OCI-LY1 (cell line): Measurements from ENCODE around the gene RPL32.
A peak's percentile ranks its signal among the peaks of the same experiment; 100 is the strongest.

Experiments used
- H2AFZ ChIP-seq: fragments of 200-600 bp; sonication (generic), shearing (Covaris generic); 2 replicates; pipeline ENCODE4 v1.6.0; 2014; ENCODE audit warnings: antibody characterized with exemption, mild to moderate bottlenecking, low read length
- H3F3A ChIP-seq: fragments of 200-600 bp; sonication (generic), shearing (Covaris generic); 2 replicates; pipeline ENCODE4 v1.6.0; 2014; ENCODE audit warnings: mild to moderate bottlenecking, antibody characterized with exemption, low read length, moderate library complexity; ENCODE audit not compliant: insufficient read depth
- H3K27ac ChIP-seq: fragments of 200-600 bp; sonication (generic); 2 replicates; pipeline ENCODE4 v1.5.1; 2014; ENCODE audit warnings: low read length, mixed run types, mild to moderate bottlenecking, low read depth; ENCODE audit not compliant: poor library complexity, severe bottlenecking
- H3K27me3 ChIP-seq: fragments of 200-600 bp; sonication (generic); 2 replicates; pipeline ENCODE4 v1.6.0; 2014; ENCODE audit warnings: antibody characterized with exemption, mild to moderate bottlenecking, low read length, moderate library complexity; ENCODE audit not compliant: insufficient read depth
- H3K36me3 ChIP-seq: fragments of 200-600 bp; sonication (generic); 2 replicates; pipeline ENCODE4 v1.6.1; 2014; ENCODE audit warnings: mild to moderate bottlenecking, antibody characterized with exemption, low read length, moderate library complexity, mixed read lengths; ENCODE audit not compliant: insufficient read depth
- H3K4me1 ChIP-seq: fragments of 200-600 bp; sonication (generic); 2 replicates; pipeline ENCODE4 v1.5.1; 2014; ENCODE audit warnings: mild to moderate bottlenecking, low read length, moderate library complexity; ENCODE audit not compliant: insufficient read depth, severe bottlenecking
- H3K4me2 ChIP-seq: fragments of 200-600 bp; sonication (generic), shearing (Covaris generic); 2 replicates; pipeline ENCODE4 v1.6.1; 2014; ENCODE audit warnings: low read length
- H3K4me3 ChIP-seq: fragments of 200-600 bp; sonication (generic); 2 replicates; pipeline ENCODE4 v1.5.1; 2014; ENCODE audit warnings: low read length, low read depth, mild to moderate bottlenecking, mixed read lengths; ENCODE audit not compliant: poor library complexity, severe bottlenecking
- H3K79me2 ChIP-seq: fragments of 200-600 bp; shearing (Covaris generic); 2 replicates; pipeline ENCODE4 v1.6.1; 2016; ENCODE audit warnings: mixed run types, low read length, mixed read lengths; ENCODE audit not compliant: insufficient read depth
- H3K9ac ChIP-seq: fragments of 200-600 bp; sonication (generic), shearing (Covaris generic); 2 replicates; pipeline ENCODE4 v1.6.1; 2014; ENCODE audit warnings: mild to moderate bottlenecking, low read length, mixed read lengths
- H3K9me2 ChIP-seq: fragments of 200-600 bp; sonication (generic), shearing (Covaris generic); 2 replicates; pipeline ENCODE4 v1.6.1; 2014; ENCODE audit warnings: low read depth, mild to moderate bottlenecking, low read length, mixed read lengths
- H3K9me3 ChIP-seq: fragments of 200-600 bp; shearing (Covaris generic); 2 replicates; pipeline ENCODE4 v1.6.1; 2014; ENCODE audit warnings: low read length, mixed read lengths
- H4K20me1 ChIP-seq: fragments of 200-600 bp; sonication (generic), shearing (Covaris generic); 2 replicates; pipeline ENCODE4 v1.6.0; 2016; ENCODE audit warnings: mild to moderate bottlenecking, low read length; ENCODE audit not compliant: insufficient read depth
- EZH2 ChIP-seq: fragments of 200-600 bp; sonication (generic), shearing (Covaris generic); IDR thresholded peaks from 2 replicates; pipeline ENCODE4 v1.8.0; 2017; ENCODE audit warnings: borderline replicate concordance, mixed run types, mild to moderate bottlenecking, antibody characterized with exemption, low read length, moderate library complexity, mixed read lengths
- TF ChIP-seq, protein P1 (sequence below): fragments of 200-600 bp; sonication (generic), shearing (Covaris generic); IDR thresholded peaks from 2 replicates; pipeline ENCODE4 v1.5.1; 2017; ENCODE audit warnings: mild to moderate bottlenecking, antibody characterized with exemption, low read length, moderate library complexity, mixed read lengths

Gene RPL32

GRCh38 chr3:12869035-12869621 lies 27.8 kb upstream of the RPL32 start:
- peak overlapping the region; percentile 26; the same call in 1 of the 2 replicates for H3K4me2 ChIP-seq
- H3F3A ChIP-seq, result no peaks in the 10 kb centered on the region
- no peak overlapping the region for H2AFZ ChIP-seq
- no peak overlapping the region for H3K27ac ChIP-seq
- H3K27me3 ChIP-seq, result peaks cover 18% of the 10 kb centered on the region; the same call in 1 of the 2 replicates
- TF ChIP-seq EZH2, result no peak
- no peaks in the 10 kb centered on the region for H4K20me1 ChIP-seq
- H3K9ac ChIP-seq, result no peak overlapping the region
- no peaks in the 10 kb centered on the region for H3K9me2 ChIP-seq
- H3K36me3 ChIP-seq, result no peaks in the 10 kb centered on the region; the same call in 1 of the 2 replicates
- H3K79me2 ChIP-seq, result no peaks in the 10 kb centered on the region
- H3K9me3 ChIP-seq, result 0 out of 2 replicates have a peak, but pooled peaks cover 3% of the 10 kb centered on the region
- peak overlapping the region; percentile 29 for H3K4me3 ChIP-seq
- H3K4me1 ChIP-seq, result no peaks in the 10 kb centered on the region

GRCh38 chr3:12868039-12869034 lies 27.0 kb upstream of the RPL32 start:
- no peaks in the 10 kb centered on the region for H3K9me2 ChIP-seq
- H3K79me2 ChIP-seq, result no peaks in the 10 kb centered on the region
- H3K4me3 ChIP-seq, result peak overlapping the region; percentile 29
- no peaks in the 10 kb centered on the region for H4K20me1 ChIP-seq
- peak overlapping the region; percentile 63 for H3K4me2 ChIP-seq
- H3K27me3 ChIP-seq, result peaks cover 18% of the 10 kb centered on the region; the same call in 1 of the 2 replicates
- no peaks in the 10 kb centered on the region for H3F3A ChIP-seq
- H3K9me3 ChIP-seq, result 0 out of 2 replicates have a peak, but pooled peaks cover 3% of the 10 kb centered on the region
- no peaks in the 10 kb centered on the region for H3K4me1 ChIP-seq
- no peaks in the 10 kb centered on the region; the same call in 1 of the 2 replicates for H3K36me3 ChIP-seq
- H3K9ac ChIP-seq, result no peak overlapping the region
- H2AFZ ChIP-seq, result no peak overlapping the region
- no peak for TF ChIP-seq EZH2
- TF ChIP-seq, protein P1, sequence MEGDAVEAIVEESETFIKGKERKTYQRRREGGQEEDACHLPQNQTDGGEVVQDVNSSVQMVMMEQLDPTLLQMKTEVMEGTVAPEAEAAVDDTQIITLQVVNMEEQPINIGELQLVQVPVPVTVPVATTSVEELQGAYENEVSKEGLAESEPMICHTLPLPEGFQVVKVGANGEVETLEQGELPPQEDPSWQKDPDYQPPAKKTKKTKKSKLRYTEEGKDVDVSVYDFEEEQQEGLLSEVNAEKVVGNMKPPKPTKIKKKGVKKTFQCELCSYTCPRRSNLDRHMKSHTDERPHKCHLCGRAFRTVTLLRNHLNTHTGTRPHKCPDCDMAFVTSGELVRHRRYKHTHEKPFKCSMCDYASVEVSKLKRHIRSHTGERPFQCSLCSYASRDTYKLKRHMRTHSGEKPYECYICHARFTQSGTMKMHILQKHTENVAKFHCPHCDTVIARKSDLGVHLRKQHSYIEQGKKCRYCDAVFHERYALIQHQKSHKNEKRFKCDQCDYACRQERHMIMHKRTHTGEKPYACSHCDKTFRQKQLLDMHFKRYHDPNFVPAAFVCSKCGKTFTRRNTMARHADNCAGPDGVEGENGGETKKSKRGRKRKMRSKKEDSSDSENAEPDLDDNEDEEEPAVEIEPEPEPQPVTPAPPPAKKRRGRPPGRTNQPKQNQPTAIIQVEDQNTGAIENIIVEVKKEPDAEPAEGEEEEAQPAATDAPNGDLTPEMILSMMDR, result peak; percentile 82
- no peak overlapping the region for H3K27ac ChIP-seq

DNA sequence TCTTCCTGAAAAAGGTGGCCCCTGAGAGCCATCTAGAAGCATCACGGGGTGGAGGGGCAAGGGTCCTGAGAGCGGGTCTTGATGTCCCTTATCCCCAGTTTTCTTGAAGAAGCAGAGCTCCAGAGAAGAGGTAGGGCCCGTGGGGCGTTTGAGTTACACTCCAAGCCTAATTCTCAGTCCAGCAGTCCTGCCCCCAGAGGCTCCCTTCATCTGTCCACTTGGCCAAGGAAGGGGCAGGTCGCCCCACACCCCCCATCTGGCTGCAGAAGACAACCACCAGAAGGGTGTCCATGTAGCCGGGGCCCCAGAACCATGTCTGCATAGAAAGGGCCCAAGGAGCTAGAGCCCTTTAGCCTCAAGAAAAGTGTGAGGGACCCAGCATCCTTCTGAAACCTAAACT lies 25.5 kb upstream of the RPL32 start:
- Histone ChIP-seq H3K4me1 (no peaks in the 10 kb centered on the region), H4K20me1 (no peaks in the 10 kb centered on the region), H3K4me3 (no peak overlapping the region), H3K9me2 (no peaks in the 10 kb centered on the region), H3K9me3 (0 out of 2 replicates have a peak, but pooled peaks cover 3% of the 10 kb centered on the region), H3K4me2 (no peak overlapping the region), H2AFZ (no peak overlapping the region), H3K36me3 (no peaks in the 10 kb centered on the region; the same call in 1 of the 2 replicates), H3K9ac (no peak overlapping the region), H3K27ac (no peak overlapping the region), H3K27me3 (peaks cover 18% of the 10 kb centered on the region; the same call in 1 of the 2 replicates), H3F3A (no peaks in the 10 kb centered on the region), H3K79me2 (no peaks in the 10 kb centered on the region)
- TF ChIP-seq EZH2, result no peak
- TF ChIP-seq, protein P1, result no peak
